ENCODE results near the gene PELI1. TPM values are rescaled to one million over a fixed set of nuclear protein-coding genes. Genes with fewer than 3 reads are reported as not detected.

PELI1 gene
- total and polyA plus RNA-seq, 10 donors: 14.5 to 70.1 (median 55.7) TPM

- Histone ChIP-seq H3K4me1 (peaks cover 31 to 88% (median 74%) of the 10 kb centered on the region in 6 donors), H3K9me3 (no peaks in the 10 kb centered on the region), H3K4me3 (no peak overlapping the region), H3K27ac (peak overlapping the region in 1 of 8 donors; percentile 99), H3K36me3 (peaks cover 0 to 16% (median 0%) of the 10 kb centered on the region in 6 donors), H3K27me3 (replicated peaks in 1 of 7) (no peaks in the 10 kb centered on the region)
- 59 to 75% (median 74%) methylated on average over 2 of the region's 2 CpGs for WGBS, 5 donors
- DNase-seq: no peak
- no peak for TF ChIP-seq CTCF (IDR thresholded peaks at IDR 0.05 in 8 of 11, conservative IDR thresholded peaks at IDR 0.05 in 3 of 11)
- no peak for TF ChIP-seq POLR2AphosphoS5 (IDR thresholded peaks at IDR 0.05)
- TF ChIP-seq POLR2A (IDR thresholded peaks at IDR 0.05): no peak
- intact Hi-C loops (cut with DNase I; ENCODE audit: low total_unique reads): loop anchor here (5.0 kb wide), 1 partner anchor 88 kb away; no protein-coding TSS in a partner anchor
Measured at GRCh38 chr2:64139956-64140355, 4.3 kb downstream of the PELI1 start.

- intact Hi-C loops (cut with DNase I; ENCODE audit: low total_unique reads): no loop called here
- no peak for DNase-seq
- peaks cover 38 to 100% (median 74%) of the 10 kb centered on the region in 6 donors for H3K4me1 ChIP-seq
Measured at GRCh38 chr2:64137996-64138395, 6.2 kb downstream of the PELI1 start.

GRCh38 chr2:64137567-64137966 lies 6.7 kb downstream of the PELI1 start:
- Histone ChIP-seq H3K36me3 (peaks cover 0 to 16% (median 0%) of the 10 kb centered on the region in 6 donors), H3K27me3 (replicated peaks in 1 of 7) (no peaks in the 10 kb centered on the region), H3K27ac (peak overlapping the region in 3 of 8 donors; percentile 12 to 99 (median 53)), H3K4me3 (no peak overlapping the region), H3K4me1 (peaks cover 38 to 100% (median 73%) of the 10 kb centered on the region in 6 donors), H3K9me3 (no peaks in the 10 kb centered on the region)
- no peak for DNase-seq
- TF ChIP-seq CTCF (IDR thresholded peaks at IDR 0.05 in 8 of 11, conservative IDR thresholded peaks at IDR 0.05 in 3 of 11) (no peak), POLR2AphosphoS5 (IDR thresholded peaks at IDR 0.05) (no peak), POLR2A (IDR thresholded peaks at IDR 0.05) (no peak)
- 42 to 64% (median 45%) methylated on average over 3 of the region's 3 CpGs for WGBS, 5 donors
- intact Hi-C loops (cut with DNase I; ENCODE audit: low total_unique reads): no loop called here

More at GRCh38 chr2:64137996-64138395, 6.2 kb downstream of the PELI1 start:
- no peak for TF ChIP-seq POLR2A (IDR thresholded peaks at IDR 0.05)
- TF ChIP-seq CTCF (IDR thresholded peaks at IDR 0.05 in 8 of 11, conservative IDR thresholded peaks at IDR 0.05 in 3 of 11): no peak
- peak in 1 of 3 donors; percentile 37 for TF ChIP-seq POLR2AphosphoS5 (IDR thresholded peaks at IDR 0.05)
- Histone ChIP-seq H3K27ac (peak overlapping the region in 3 of 8 donors; percentile 12 to 99 (median 53)), H3K27me3 (replicated peaks in 1 of 7) (no peaks in the 10 kb centered on the region), H3K9me3 (no peaks in the 10 kb centered on the region), H3K4me3 (no peak overlapping the region), H3K36me3 (peaks cover 0 to 16% (median 0%) of the 10 kb centered on the region in 6 donors)
- WGBS, 5 donors: 89 to 98% (median 93%) methylated on average over 3 of the region's 3 CpGs

GRCh38 chr2:64135421-64135820 lies 8.8 kb downstream of the PELI1 start:
- WGBS, 5 donors: 58 to 75% (median 68%) methylated on average over 1 of the region's 1 CpG
- H3K27ac ChIP-seq: no peak overlapping the region
- TF ChIP-seq POLR2A (IDR thresholded peaks at IDR 0.05) (no peak), POLR2AphosphoS5 (IDR thresholded peaks at IDR 0.05) (no peak), CTCF (IDR thresholded peaks at IDR 0.05 in 8 of 11, conservative IDR thresholded peaks at IDR 0.05 in 3 of 11) (no peak)
- H3K36me3 ChIP-seq: peaks cover 0 to 23% (median 0%) of the 10 kb centered on the region in 6 donors
- no peaks in the 10 kb centered on the region for H3K27me3 ChIP-seq (replicated peaks in 1 of 7)
- no peaks in the 10 kb centered on the region for H3K9me3 ChIP-seq
- H3K4me3 ChIP-seq: no peak overlapping the region
- no peak for DNase-seq
- intact Hi-C loops (cut with DNase I; ENCODE audit: low total_unique reads): no loop called here
- H3K4me1 ChIP-seq: peaks cover 22 to 89% (median 63%) of the 10 kb centered on the region in 6 donors

Data from spleen (tissue), 11 donors.